HG02642 (cell line): ENCODE measurements around the gene LENG1.
A peak's percentile ranks its signal among the peaks of the same experiment; 100 is the strongest.
"Not testable (repeated sequence)": the region's sequence is repeated elsewhere in the genome, so short reads cannot be mapped to it uniquely, and the experiment has no call there.

Experiments
- ATAC-seq: cut with Tn5 transposase; IDR thresholded peaks from one replicate; pipeline ENCODE4 v1.9.1; 2021; ENCODE audit warnings: mild to moderate bottlenecking; ENCODE audit not compliant: unreplicated experiment, poor library complexity

The LENG1 gene

GRCh38 chr19:54159352-54160181 is at the start of gene LENG1:
TSS of gene LENG1 (minus strand) at chr19:54159721. CDS start at chr19:54159695, 26 bp downstream.
- ATAC-seq = peak; percentile 90

- ATAC-seq = no peak
Observed at GRCh38 chr19:54208784-54209057, 49.2 kb upstream of the LENG1 start.

GRCh38 chr19:54207983-54208783 is 48.7 kb upstream of the LENG1 start:
- ATAC-seq = peak; percentile 48

GRCh38 chr19:54207676-54207982 is 48.1 kb upstream of the LENG1 start:
- ATAC-seq = no peak

DNA sequence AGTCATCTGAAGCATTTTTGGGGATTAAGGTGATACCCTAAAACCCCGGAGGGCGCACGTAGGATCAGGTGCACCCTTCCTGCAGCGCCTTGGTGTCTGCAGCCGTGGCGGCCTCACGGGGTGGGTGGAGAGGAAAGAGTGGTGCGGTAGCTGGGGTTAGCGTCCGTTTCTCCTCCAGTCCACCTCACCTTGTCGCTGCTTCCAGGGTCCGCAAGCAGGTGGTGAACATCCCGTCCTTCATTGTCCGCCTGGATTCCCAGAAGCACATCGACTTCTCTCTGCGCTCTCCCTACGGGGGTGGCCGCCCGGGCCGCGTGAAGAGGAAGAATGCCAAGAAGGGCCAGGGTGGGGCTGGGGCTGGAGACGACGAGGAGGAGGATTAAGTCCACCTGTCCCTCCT is 47.7 kb upstream of the LENG1 start:
- not testable (repeated sequence) for ATAC-seq

GRCh38 chr19:54206831-54207177 is 47.3 kb upstream of the LENG1 start:
- no peak for ATAC-seq

DNA sequence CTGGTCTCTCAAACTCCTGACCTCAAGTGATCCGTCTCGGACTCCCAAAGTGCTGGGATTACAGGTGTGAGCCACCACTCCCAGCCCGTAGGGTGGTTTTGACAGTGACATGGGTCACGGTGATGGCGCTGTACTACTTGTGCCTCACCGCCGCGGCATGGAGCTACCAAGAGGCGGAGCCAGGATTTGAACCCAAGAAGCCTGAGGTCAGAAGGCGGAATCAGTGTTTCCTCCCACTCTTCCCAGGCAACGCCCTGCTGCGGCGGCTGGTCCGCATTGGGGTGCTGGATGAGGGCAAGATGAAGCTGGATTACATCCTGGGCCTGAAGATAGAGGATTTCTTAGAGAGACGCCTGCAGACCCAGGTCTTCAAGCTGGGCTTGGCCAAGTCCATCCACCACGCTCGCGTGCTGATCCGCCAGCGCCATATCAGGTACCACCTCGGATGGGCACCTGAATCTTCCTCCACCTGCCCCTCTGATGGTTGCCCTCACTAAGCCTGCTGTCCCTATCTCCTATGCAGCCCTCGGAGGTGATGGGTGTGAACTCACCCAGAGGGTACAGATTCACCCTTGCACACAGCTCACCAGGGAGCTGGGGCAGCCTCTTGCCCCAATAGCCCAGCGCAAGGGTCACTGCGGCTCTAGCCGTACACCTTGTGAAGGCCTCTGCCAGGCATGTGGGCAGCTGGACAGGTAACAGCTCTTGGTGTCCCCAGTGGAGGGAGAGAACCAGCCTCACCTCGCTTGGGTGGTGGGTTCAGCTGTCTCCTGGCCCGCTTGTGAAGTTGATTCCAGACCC is 46.7 kb upstream of the LENG1 start:
- ATAC-seq = no peak

DNA sequence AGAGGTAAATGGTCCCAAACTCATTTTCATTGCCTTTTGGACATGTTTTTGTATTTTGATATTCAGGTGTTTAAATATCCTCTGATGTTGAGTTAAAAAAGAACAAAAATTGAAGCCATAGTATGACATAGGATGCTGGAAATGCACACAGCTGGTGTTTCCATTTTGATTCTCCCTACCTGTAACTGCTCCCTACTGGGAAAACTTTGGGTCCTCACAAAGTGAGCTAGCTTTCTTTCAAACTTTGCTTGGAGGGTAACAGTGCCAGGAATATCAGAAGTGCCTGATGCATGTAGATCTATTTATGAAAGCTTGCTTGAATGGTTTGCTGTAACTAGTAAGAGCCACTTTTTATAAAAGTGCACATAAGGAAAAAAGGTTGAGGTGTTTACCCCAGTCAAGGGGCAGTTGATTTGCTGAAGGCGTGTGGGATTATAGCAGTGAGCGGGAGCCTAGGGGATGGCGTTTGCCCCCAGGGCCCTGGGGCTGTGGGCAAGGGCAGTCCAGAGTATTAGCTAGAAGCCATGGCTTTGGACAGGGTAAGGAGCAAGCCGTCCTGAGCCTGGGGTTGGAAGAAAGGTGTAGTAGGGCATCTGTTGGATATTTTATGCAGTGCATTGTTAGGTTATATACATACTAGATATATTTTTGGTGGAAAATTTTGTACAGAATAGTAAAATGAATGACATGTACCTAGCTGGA is 45.4 kb upstream of the LENG1 start:
- no peak for ATAC-seq

DNA sequence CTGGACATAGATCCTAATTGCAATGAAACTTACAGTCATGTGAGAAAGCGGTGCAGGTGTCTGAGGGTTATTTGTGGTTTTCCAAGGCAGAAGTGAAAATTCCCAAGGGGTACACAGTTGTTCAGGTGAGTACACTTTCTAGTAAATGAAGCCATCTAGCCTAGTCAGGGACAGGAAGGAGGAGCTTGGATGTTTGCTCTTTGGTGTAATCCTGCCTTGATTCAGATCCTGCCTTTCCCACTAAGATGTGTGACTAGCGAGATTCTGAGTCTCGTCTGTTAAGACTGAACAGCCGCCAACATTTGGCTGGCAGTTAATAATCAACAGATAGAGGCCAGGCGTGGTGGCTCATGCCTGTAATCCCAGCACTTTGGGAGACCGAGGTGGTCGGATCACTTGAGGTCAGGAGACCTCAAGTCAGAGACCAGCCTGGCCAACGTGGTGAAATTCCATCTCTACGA is 43.7 kb upstream of the LENG1 start:
- ATAC-seq = no peak

GRCh38 chr19:54201980-54202379 is 42.5 kb upstream of the LENG1 start:
- ATAC-seq = no peak

- no peak for ATAC-seq
Observed at GRCh38 chr19:54201172-54201701, 41.7 kb upstream of the LENG1 start.

DNA sequence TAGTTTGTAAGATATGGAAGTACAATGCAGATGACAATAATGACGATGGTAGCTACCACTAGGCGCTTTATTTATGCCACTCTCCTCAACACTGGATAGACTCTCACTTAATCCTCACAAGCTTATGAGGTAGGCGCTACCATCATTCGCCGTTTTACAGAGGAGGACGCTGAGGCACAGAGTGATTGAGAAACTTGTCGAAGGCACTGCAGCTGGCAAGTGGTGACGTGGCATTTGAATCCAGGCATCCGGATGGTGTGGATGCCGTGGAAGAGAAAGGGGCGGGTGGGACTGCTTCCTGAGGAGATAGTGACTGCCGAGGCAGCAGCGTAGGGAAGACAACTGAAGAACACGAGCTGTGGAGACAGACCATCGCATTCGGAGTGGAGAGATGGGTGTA is 39.9 kb upstream of the LENG1 start:
- ATAC-seq = no peak

- no peak for ATAC-seq
Observed at GRCh38 chr19:54197121-54197520, 37.6 kb upstream of the LENG1 start.

- no peak for ATAC-seq
Observed at GRCh38 chr19:54196536-54196935, 37.0 kb upstream of the LENG1 start.

GRCh38 chr19:54194463-54194862 is 34.9 kb upstream of the LENG1 start:
- ATAC-seq = not testable (repeated sequence)

- no peak for ATAC-seq
Observed at GRCh38 chr19:54193011-54193410, 33.5 kb upstream of the LENG1 start.

- ATAC-seq = no peak
Observed at GRCh38 chr19:54191811-54192453, 32.4 kb upstream of the LENG1 start.

DNA sequence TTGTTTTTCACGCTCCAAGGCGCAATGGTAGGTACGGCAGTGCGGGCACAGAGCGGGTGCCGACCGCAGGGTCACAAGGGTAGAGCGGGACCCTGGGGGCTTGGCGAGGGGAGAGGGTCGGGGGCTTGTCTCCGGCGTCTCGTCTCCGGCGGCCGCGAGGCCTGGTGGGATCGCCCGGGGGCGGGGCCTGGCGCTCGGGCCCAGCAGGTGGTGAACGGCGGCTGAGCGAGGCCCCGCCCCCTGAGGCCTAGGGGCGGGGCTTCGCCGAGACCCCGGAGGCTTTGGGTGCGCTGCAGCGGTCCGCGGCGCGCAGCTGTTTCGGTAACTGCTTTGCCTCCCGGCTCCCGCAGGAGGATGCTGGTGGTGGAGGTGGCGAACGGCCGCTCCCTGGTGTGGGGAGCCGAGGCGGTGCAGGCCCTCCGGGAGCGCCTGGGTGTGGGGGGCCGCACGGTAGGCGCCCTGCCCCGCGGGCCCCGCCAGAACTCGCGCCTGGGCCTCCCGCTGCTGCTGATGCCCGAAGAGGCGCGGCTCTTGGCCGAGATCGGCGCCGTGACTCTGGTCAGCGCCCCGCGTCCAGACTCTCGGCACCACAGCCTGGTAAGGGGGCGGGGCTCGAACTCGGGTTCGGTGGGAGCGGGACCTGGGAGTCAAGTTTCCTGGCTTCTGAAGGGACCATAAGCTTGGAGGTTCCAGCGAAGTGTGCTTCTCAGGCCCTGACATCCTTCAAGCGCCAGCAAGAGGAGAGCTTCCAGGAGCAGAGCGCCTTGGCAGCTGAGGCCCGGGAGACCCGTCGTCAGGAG is 31.7 kb upstream of the LENG1 start, which contains the start of gene TSEN34:
Gene TSEN34 (plus strand): TSS at position 298 of the 800 bp plus-strand sequence. CDS start 57 bp downstream, at position 355.
- peak; percentile 35 for ATAC-seq

DNA sequence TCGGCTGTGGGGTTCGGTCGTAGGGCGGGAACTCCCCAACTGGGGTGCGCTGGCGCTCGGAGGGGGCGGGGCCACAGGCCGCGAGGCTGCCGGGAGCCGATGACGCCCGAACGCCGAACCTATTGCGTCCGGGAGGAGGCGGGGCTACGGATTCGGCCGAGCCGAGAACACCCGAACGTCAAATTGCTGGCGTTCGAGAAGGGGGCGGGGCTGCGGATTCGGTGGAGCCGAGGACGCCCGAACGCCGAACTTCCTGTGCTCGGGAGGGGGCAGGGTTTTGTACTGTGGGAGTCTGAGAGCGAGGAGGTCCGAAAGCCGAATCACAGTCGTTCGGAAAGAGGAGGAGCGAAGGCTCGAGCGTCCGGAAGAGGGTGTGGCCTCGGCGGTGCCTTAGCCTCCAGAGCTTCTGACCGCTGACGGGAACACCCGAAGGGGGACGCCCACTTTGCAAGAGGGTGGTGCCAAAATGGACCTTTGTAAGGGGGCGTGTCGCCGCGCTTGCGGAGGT is 31.0 kb upstream of the LENG1 start:
- peak; percentile 46 for ATAC-seq
